Cardiac septum (tissue), 1 donor: Measurements from ENCODE around the gene CYP2E1. TPM values are rescaled to one million over a fixed set of nuclear protein-coding genes. Genes with fewer than 3 reads are reported as not detected.
"Not testable (repeated sequence)": the region's sequence is repeated elsewhere in the genome, so short reads cannot be mapped to it uniquely, and the experiment has no call there.

Experiments used
- DNase-seq: peaks from one replicate; pipeline ENCODE4 v3.0.0-alpha.2; 2020; ENCODE audit warnings: low spot score
- intact Hi-C: fragments of 100-400 bp; cut with DNase I; formaldehyde crosslinking; loops from one replicate; pipeline ENCODE4 v1.14.0; 2022
- long read RNA-seq: library from polyadenylated mRNA; unstranded; transcript quantifications from one replicate; pipeline ENCODE4 v2.0.0, GENCODE V29; 2021
- total RNA-seq: library from RNA; stranded (reverse); fragmentation: NEBNext Ultra II Directional; extraction: Animal tissue kit (Norgen Biotek cat#: 25700); gene quantifications from one replicate; pipeline ENCODE4 v1.2.1, GENCODE V29; 2021
- donor health status: DM: no; HTN: no; CAD: no.

CYP2E1 gene
- 2.2 TPM for total RNA-seq
- long read RNA-seq, result 0 reads

- intact Hi-C loops, result no loop called here
- DNase-seq, result no peak
Observed at GRCh38 chr10:133526957-133527588, at the start of gene CYP2E1. Gene CYP2E1, plus strand, starts transcription at chr10:133527363. Its CDS starts 33 bp downstream, at chr10:133527396.

DNA sequence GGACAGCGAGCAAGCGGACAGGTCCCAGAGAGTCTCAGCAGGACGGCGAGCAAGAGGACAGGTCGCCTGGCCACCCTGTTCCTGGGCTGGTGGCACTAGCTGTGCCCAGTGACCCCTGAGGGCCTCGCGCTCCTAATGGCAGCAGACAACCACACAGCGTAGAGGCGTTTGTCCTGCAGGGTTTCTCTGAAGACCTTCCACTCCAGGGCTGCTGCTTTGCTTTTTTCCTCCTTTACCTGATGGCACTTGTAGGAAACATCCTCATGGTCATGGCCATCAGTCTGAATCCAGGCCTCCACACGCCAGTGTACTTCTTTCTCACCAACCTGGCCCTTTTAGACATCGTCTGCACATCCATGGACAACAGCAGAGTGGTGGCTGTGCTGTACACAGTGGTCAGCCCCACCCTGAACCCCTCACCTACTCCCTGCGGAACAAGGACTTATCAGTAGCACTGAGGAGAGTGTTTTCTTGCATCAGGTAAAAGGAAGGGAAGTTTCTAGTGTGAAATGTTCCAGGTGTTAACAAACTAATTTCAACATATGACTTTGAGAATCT lies 46.0 kb upstream of the CYP2E1 start:
- DNase-seq, result peak; percentile 67
- intact Hi-C loops, result no loop called here

DNA sequence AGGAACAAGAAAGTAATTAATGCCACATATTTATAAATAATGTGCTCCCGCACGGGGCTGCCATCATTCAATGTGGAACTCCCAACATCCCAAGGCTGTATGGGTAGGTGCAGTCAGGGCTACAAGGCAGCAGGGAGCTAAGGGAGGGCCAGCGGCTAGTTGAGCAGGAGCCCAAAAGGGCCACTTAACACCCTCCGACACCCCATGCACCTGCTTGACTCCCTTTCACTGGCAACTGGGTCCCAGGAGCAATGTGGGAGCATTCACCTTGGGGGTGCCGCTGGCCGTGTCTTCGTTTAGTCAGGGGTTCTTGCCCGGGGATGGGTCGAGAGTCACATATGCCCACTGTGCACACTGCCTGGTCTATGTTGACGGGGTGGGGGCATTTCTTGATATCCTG lies 45.5 kb upstream of the CYP2E1 start:
- intact Hi-C loops, result no loop called here
- peak; percentile 64 for DNase-seq

DNA sequence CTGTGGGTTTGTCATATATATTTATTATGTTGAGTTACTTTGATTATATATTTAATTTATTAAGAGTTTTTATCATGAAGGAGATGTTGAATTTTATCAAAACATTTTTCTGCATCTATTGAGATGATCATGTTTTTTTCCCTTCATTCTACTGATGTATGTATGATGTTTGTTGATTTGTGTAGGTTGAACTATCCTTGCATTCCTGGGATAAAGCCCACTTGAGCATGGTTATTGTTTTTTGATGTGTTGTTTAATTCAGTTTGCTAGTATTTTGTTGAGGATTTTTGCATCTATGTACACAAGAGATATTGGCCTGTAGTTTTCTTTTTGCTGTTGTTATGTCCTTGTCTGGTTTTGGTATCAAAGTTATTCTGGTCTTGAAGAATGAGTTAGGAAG lies 42.3 kb upstream of the CYP2E1 start:
- no peak for DNase-seq
- intact Hi-C loops, result no loop called here

GRCh38 chr10:133487085-133487484 lies 40.1 kb upstream of the CYP2E1 start:
- intact Hi-C loops, result no loop called here
- no peak for DNase-seq

- intact Hi-C loops, result no loop called here
- DNase-seq, result no peak
Observed at GRCh38 chr10:133488354-133488753, 38.8 kb upstream of the CYP2E1 start.

GRCh38 chr10:133489816-133490588 lies 37.2 kb upstream of the CYP2E1 start:
- intact Hi-C loops, result no loop called here
- peak; percentile 64 for DNase-seq

GRCh38 chr10:133493562-133493961 lies 33.6 kb upstream of the CYP2E1 start:
- DNase-seq, intact Hi-C loops: not testable (repeated sequence)

- DNase-seq, intact Hi-C loops: not testable (repeated sequence)
Observed at GRCh38 chr10:133497363-133497762, 29.8 kb upstream of the CYP2E1 start.

DNA sequence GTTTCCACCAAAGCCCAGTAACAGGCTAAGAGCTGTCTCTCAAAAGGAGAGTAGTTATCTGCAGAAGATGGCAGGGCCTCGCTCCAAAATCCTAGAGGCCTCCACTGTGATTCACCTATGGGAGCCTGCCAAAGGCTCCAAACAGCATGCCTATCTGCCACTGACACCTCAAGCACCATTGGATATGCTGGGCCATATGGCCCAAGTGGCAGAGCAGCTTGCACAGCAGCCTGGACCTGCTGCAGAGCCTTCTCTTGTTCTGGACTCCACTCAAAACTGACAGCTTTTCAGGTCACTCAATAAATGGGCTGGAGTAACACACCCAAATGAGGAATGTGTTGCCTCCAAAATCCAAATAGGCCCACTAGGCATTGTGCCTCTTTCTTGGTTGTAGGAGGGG lies 28.0 kb upstream of the CYP2E1 start:
- DNase-seq, intact Hi-C loops: not testable (repeated sequence)

DNA sequence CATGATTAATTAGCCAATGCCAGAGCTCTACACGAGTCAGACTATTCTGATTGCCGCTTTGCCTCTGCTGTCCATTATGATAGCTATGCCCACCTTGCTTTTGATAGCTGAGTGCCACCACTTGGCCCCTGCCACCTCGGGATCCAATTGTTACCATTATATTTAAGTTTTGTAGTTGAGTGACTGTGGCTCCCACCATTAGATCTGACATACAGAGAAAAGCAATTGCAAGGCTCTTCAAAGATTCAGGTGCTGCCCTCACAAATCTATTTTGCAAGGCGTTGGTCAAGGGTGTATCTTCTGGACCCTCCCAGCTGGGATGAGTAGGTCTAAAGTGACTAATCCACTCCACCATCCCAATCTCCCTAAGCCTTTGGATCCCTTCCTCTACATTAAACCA lies 26.3 kb upstream of the CYP2E1 start:
- not testable (repeated sequence) for DNase-seq
- intact Hi-C loops, result loop anchor here (10.0 kb wide), 1 partner anchor 46 kb away; the partner anchor contains the start of gene SCART1

- DNase-seq, result no peak
- intact Hi-C loops, result loop anchor here (10.0 kb wide), 1 partner anchor 55 kb away; the partner anchor contains the start of gene SCART1
Observed at GRCh38 chr10:133509700-133510099, 17.5 kb upstream of the CYP2E1 start.

GRCh38 chr10:133511408-133511807 lies 15.8 kb upstream of the CYP2E1 start:
- intact Hi-C loops, result no loop called here
- DNase-seq, result no peak

DNA sequence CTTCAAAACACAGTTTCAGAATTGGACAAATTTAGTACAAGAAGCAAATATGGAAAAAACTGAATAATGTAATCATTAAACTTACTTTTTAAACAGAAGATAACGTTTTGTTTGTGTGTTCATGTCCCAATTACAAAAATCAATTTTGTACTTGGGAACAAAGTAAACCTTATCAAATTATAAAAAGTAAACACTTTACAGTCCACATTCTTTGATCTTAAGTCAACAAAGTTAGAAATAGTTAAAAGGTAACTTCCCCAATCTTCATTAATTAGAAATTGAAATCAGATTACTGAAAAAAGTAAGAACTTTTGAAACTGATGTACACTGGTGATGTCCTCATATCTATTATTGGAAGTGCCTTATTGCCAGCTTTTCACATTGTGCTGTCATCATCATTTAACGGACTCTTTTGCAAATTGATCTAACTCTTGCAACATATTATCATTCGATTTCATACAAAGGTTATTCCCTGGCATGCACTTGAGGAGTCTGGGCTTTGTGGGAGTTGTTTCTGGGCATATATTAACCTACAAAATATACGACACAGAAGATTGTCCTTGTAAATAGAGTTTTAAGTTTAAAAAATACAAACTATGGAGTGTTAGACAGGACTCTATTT lies 15.1 kb upstream of the CYP2E1 start:
- no peak for DNase-seq
- intact Hi-C loops, result no loop called here

DNA sequence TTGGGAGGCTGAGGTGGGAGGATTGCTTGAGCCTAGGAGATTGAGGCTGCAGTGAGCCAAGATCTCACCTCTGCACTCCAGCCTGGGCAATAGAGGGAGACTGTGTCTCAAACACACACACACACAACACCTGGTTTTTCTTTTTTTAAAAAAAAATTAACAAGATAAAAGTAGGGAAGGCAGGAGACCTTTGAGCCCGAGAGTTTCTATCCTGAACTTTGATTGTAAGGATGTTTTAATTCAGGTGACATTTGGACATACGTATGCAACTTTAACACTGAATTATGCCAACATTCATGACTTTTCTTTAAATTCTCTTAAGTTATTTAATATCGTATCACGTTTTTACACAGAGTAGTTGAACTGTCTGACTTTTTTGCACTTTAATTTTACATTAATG lies 11.7 kb upstream of the CYP2E1 start:
- intact Hi-C loops, result no loop called here
- DNase-seq, result no peak

- intact Hi-C loops, result no loop called here
- no peak for DNase-seq
Observed at GRCh38 chr10:133516057-133516456, 11.1 kb upstream of the CYP2E1 start.

DNA sequence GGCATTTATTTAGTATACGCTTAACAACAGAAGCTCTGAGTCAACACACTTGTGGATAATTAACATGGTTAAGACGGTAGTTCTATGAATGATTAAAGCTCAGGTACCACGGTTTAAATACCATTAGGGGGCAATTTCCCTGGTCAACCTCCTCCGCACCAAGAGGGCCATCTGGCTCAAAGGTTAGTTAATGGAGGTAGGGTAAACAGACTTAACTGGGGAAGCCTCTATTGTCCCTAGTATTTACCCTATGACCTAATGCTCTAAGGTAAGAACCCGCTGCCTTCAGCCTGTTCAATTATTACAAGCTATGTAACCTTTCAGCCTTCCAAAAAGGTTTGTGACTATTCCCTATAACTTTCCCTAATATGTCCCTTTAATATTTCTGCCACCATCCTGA lies 8.6 kb upstream of the CYP2E1 start:
- intact Hi-C loops, DNase-seq: not testable (repeated sequence)

DNA sequence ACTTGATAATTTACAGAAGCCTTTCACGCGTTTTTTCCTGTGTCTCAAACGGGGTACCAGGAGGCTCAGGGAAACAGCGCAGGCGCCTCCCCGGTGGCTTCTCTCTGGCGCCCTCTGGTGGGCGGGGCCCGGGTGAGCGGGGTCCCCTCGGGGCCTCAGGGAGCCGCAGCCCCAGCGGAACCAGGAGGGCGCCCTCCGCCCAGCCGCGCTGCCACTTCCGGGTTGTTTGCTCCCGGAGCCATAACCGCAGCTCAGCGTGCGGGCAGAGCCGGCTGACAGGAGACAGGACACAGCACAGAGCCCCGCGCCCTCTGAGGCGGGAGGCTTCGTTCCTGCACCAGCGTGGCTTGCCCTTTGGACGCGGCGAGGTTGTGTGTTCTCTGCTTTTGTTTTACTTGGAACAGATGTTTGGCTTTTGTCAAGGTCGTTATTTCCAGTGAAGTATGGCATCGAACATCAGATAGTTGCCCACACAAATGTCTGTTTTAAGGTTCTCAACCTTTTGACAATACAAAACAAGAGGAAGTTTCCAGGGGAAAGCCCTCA lies 6.9 kb upstream of the CYP2E1 start:
- DNase-seq, result peak; percentile 92
- intact Hi-C loops, result loop anchor here (5.0 kb wide), 1 partner anchor 83 kb away; no protein-coding TSS in a partner anchor

DNA sequence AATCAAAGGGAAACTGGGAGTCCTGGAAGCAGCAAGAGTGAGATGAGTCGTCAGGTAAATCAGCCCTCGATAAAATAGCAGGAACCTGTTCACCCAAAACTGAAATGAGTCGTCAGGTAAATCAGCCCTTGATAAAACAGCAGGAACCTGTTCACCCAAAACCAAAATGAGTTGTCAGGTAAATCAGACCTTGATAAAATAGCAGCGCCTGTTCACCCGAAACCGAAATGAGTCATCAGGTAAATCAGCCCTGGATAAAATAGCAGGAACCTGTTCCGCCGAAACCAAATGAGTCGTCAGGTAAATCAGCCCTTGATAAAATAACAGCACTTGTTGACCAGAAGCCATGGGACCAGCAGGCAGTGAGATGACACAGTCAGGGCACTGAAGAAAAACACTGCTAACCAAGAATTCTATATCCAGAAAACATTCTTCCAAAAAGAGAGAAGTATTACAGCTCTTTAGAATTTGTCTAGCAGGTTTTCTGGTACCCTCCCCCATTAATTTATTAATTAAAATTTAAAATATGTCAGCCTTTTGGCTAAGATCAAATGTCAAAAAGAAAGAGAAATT lies 3.4 kb upstream of the CYP2E1 start:
- no peak for DNase-seq
- intact Hi-C loops, result loop anchor here (5.0 kb wide), 1 partner anchor 86 kb away; no protein-coding TSS in a partner anchor
